Muscle of leg (tissue), 11 donors: Measurements from ENCODE around the gene QPCTL. TPM values are rescaled to one million over a fixed set of nuclear protein-coding genes. Genes with fewer than 3 reads are reported as not detected.

Experiments used
- DNase-seq: peaks from one replicate; pipeline ENCODE4 v3.0.0; 2013
- H3K27ac ChIP-seq: one replicate; pipeline ENCODE4 v1.5.1; 2013; ENCODE audit warnings: mild to moderate bottlenecking, low read length, control low read depth
- H3K27me3 ChIP-seq: one replicate; pipeline ENCODE4 v1.6.1; 2013; ENCODE audit warnings: low read length; ENCODE audit not compliant: control insufficient read depth, insufficient read depth
- H3K36me3 ChIP-seq: one replicate; pipeline ENCODE4 v1.6.1; 2013; ENCODE audit warnings: low read length; ENCODE audit not compliant: control insufficient read depth, insufficient read depth
- H3K4me1 ChIP-seq: one replicate; pipeline ENCODE4 v1.6.1; 2013; ENCODE audit warnings: low read length; ENCODE audit not compliant: control insufficient read depth, insufficient read depth
- H3K4me3 ChIP-seq: one replicate; pipeline ENCODE4 v1.5.1; 2013; ENCODE audit warnings: low read length, control low read depth
- H3K9me3 ChIP-seq: replicated peaks from 2 replicates; pipeline ENCODE4 v1.6.1; 2013; ENCODE audit warnings: low read depth, low read length; ENCODE audit not compliant: control insufficient read depth
- WGBS: methylation state at CpG from one replicate; pipeline ENCODE4 v1.1.5; 2013; ENCODE audit warnings: missing lambda C conversion rate; ENCODE audit not compliant: insufficient coverage; 5-methylcytosine and 5-hydroxymethylcytosine counted together
- polyA plus RNA-seq, 8 donors: library from polyadenylated mRNA; unstranded; fragments of 120-200 nt; gene quantifications; one replicate each; pipeline versions ENCODE4 v1.2.1 to v1.2.3, GENCODE V29; 2013; ENCODE audit warnings: inconsistent platforms in 1 of 8, low replicate concordance in 1 of 8; ENCODE audit not compliant: insufficient read length in 8 of 8, insufficient read depth in 1 of 8
- total RNA-seq: library from RNA; stranded (reverse); fragments of 120-200 nt; gene quantifications from one replicate; pipeline ENCODE4 v1.2.4, GENCODE V29; 2013

QPCTL gene
- total and polyA plus RNA-seq, 9 donors = 2.2 to 6.8 (median 3.8) TPM

DNA sequence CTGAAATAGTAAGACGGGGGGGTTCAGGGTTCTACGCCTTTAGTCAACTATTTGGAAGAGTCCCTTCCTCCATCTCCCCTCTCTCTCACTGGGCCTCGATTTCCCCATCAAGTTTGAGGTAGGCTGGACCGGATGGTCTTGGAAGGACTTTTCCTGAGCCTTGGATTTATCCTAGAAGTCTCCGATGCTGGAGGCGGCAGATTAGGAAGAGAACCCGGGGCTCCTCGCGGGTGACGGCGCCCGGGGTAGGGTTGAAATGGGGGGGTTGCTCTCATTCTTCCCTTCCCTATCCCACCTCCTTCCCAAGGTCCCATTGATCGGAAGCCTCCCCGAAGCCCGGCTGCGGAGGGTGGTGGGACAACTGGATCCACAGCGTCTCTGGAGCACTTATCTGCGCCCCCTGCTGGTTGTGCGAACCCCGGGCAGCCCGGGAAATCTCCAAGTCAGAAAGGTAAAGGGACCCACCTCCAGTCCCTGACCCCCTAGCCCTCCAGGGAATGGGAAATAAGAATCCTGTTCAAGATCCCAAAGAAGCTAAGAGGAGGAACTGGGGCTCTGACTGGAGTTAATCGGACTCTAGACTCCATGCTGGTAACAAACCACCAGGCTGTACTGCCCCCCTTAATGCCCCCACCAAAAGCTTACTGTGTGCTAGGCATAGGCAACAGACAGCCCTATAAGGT lies 781 bp downstream of the QPCTL start:
- no CpG with 5 or more reads among the region's 22 CpGs for WGBS
- Histone ChIP-seq H3K4me3 (peak overlapping the region; percentile 95), H3K9me3 (no peaks in the 10 kb centered on the region), H3K36me3 (peaks cover 21% of the 10 kb centered on the region), H3K27ac (peak overlapping the region; percentile 95), H3K4me1 (peaks cover 13% of the 10 kb centered on the region), H3K27me3 (no peaks in the 10 kb centered on the region)
- peak; percentile 74 for DNase-seq

DNA sequence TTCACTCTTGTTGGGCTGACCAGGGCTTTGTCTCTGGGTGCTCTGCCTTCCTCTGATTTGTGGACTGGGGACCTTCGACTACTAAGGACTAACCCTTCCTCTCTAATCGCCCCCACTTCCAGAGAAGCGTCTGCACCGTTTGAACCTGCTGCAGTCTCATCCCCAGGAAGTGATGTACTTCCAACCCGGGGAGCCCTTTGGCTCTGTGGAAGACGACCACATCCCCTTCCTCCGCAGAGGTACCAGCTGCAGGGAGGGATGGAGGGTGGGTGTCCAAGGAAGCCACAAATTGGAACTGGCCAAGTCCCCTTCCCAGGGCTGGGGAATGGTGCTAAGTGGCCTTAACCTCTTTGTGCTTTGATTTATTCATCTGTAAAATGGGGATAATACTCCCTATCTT lies 9.2 kb downstream of the QPCTL start:
- peaks cover 12% of the 10 kb centered on the region for H3K36me3 ChIP-seq
- DNase-seq = no peak
- H3K4me1 ChIP-seq = no peaks in the 10 kb centered on the region
- no peak overlapping the region for H3K4me3 ChIP-seq
- H3K27me3 ChIP-seq = no peaks in the 10 kb centered on the region
- no peaks in the 10 kb centered on the region for H3K9me3 ChIP-seq
- no peak overlapping the region for H3K27ac ChIP-seq
- WGBS = no CpG with 5 or more reads among the region's 7 CpGs

- Histone ChIP-seq H3K36me3 (peaks cover 11% of the 10 kb centered on the region), H3K4me1 (no peaks in the 10 kb centered on the region), H3K4me3 (no peak overlapping the region), H3K27ac (no peak overlapping the region), H3K27me3 (no peaks in the 10 kb centered on the region), H3K9me3 (no peaks in the 10 kb centered on the region)
- DNase-seq = no peak
- 85% methylated on average over 7 of the region's 9 CpGs for WGBS
These were observed 12.6 kb downstream of the QPCTL start for GRCh38 chr19:45705115-45705514.

DNA sequence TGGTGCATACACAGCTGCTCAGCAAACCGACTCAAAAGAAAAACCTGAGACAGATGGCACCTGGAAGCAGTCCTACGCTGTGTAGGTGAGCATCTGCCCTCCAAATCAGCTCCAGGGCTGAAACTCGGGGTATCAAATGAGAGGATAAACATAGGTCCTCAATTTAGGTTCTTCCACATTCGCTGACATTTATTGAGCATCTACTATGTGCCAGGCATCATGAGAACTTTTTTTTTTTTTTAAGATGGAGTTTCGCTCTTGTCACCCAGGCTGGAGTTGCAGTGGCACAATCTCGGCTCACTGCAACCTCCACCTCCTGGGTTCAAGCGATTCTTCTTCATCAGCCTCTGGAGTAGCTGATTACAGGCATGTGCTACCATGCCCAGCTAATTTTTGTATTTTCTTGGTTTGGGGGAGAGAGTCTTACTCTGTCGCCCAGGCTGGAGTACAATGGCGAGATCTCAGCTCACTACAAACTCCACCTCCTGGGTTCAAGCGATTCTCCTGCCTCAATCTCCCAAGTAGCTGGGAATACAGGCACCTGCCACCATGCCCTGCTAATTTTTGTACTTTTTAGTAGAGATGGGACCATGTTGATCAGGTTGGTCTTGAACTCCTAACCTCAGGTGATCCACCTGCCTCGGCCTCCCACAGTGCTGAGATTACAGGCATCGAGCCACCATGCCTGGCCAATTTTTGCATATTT lies 13.4 kb downstream of the QPCTL start:
- WGBS = 93% methylated on average over 6 of the region's 12 CpGs
- no peak overlapping the region for H3K27ac ChIP-seq
- DNase-seq = no peak
- H3K4me1 ChIP-seq = no peaks in the 10 kb centered on the region
- no peak overlapping the region for H3K4me3 ChIP-seq
- H3K27me3 ChIP-seq = no peaks in the 10 kb centered on the region
- H3K36me3 ChIP-seq = peaks cover 13% of the 10 kb centered on the region
- H3K9me3 ChIP-seq = no peaks in the 10 kb centered on the region

DNA sequence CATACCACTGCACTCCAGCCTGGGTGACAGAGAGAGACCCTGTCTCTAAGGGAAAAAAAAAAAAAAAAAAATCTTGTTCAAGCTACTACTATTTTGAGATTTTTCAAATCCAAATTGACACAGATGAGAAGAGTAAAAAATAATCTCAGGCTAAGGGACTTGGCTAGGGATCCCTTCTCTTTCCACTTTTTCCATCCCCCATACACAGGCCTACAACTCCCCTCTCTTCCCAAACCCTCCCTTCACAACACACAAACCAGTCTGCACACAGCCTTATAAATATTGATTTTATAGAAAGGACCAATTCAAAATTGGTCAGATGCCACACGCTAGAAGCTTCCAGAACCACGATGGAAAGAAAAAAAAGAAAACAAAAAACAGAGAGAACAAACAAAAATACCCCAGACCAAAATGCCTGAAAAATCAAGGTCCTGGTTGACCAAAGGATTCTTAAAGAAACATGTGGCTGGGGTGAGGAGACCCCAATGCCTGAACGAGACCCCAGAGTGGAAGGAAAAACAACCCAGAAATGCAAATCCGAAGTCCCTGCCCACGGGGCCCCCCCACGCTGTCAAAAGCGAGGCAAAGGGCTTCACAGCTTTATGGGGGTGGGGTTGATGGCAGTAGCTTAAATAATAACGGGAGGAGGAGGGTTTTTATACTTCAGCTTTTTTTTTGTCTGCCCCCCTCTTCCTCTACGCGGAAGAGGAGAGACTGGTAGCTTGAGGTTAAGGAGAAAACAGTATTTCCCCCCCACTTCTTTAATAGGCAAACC lies 18.1 kb downstream of the QPCTL start:
- no peaks in the 10 kb centered on the region for H3K9me3 ChIP-seq
- DNase-seq = no peak
- no peaks in the 10 kb centered on the region for H3K4me1 ChIP-seq
- H3K36me3 ChIP-seq = peaks cover 28% of the 10 kb centered on the region
- H3K4me3 ChIP-seq = no peak overlapping the region
- WGBS = 65% methylated on average over 2 of the region's 10 CpGs
- no peaks in the 10 kb centered on the region for H3K27me3 ChIP-seq
- no peak overlapping the region for H3K27ac ChIP-seq

- Histone ChIP-seq H3K4me1 (peaks cover 3% of the 10 kb centered on the region), H3K36me3 (peaks cover 28% of the 10 kb centered on the region), H3K4me3 (no peak overlapping the region), H3K27ac (no peak overlapping the region), H3K27me3 (no peaks in the 10 kb centered on the region), H3K9me3 (no peaks in the 10 kb centered on the region)
- no peak for DNase-seq
- WGBS = 89% methylated on average over 74 of the region's 76 CpGs
These were observed 19.6 kb downstream of the QPCTL start for GRCh38 chr19:45711851-45712698.

DNA sequence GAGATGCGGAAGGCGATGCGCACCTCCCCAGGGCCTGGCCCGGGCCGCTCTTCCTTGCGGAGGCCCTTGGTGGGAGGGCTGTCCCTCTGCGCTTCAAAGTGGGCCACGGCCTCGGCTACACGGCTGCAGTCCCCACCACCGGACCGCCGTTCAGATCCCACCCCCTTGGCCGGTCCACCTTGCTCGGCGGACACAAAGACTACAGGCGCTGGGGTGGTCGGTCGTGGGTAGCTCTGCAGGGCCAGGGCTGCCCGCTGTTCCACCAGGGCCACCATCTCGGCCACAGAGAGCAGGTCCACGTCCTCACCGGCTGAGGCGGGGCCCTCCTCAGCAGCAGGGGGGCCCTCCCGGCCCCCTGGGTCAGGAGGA lies 20.2 kb downstream of the QPCTL start:
- no peak overlapping the region for H3K4me3 ChIP-seq
- H3K9me3 ChIP-seq = no peaks in the 10 kb centered on the region
- H3K27me3 ChIP-seq = no peaks in the 10 kb centered on the region
- H3K36me3 ChIP-seq = peaks cover 28% of the 10 kb centered on the region
- peaks cover 3% of the 10 kb centered on the region for H3K4me1 ChIP-seq
- no peak for DNase-seq
- WGBS = 89% methylated on average over 25 of the region's 25 CpGs
- no peak overlapping the region for H3K27ac ChIP-seq

DNA sequence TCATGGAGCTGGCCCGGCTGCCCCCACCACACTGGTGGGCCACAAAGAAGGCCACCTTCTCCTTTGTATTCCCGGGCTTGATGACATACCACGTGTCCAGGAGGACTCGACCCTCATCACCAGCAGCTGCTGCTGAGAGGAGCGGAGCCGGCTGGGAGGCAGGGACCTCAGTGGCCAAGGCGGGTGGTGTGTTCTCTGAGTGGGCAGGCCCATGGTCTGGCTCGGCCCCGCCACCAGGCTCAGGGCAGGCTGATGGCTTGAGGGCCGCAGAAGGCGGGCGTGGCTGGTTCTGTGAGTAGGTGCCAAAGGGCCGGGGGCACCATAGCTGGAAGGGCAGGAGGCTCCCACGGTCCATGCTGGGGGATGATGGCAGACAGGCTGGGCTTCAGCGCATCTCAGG lies 20.7 kb downstream of the QPCTL start:
- Histone ChIP-seq H3K36me3 (peaks cover 28% of the 10 kb centered on the region), H3K27me3 (no peaks in the 10 kb centered on the region), H3K27ac (no peak overlapping the region), H3K4me1 (peaks cover 7% of the 10 kb centered on the region), H3K4me3 (no peak overlapping the region), H3K9me3 (no peaks in the 10 kb centered on the region)
- 92% methylated on average over 11 of the region's 15 CpGs for WGBS
- DNase-seq = no peak

DNA sequence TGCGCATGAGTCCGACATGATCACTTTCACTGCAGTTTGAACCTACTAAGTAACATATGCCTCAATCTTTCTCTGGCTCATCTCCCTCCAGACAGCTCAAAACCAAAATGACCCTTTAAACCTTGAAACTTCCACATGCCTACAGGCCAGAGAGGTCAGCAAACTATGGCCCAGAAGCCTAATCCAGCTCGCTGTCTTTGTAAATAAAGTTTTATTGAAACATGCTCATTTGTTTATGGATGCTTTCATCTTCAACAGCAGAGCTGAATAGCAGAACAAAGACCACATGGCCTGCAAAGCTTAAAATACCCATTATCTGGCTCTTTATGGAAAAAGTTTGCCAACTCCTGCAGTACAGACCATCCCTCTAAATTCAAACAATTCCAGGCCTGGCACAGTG lies 22.7 kb downstream of the QPCTL start:
- Histone ChIP-seq H3K27me3 (no peaks in the 10 kb centered on the region), H3K27ac (no peak overlapping the region), H3K4me3 (no peak overlapping the region), H3K9me3 (no peaks in the 10 kb centered on the region), H3K36me3 (peaks cover 24% of the 10 kb centered on the region), H3K4me1 (peaks cover 9% of the 10 kb centered on the region)
- 92% methylated on average over 2 of the region's 3 CpGs for WGBS
- no peak for DNase-seq
